Stimulated activated CD8-positive, alpha-beta memory T cell treated with anti-CD3 and anti-CD28 coated beads, Interleukin-12 subunit alpha, Interleukin-12 subunit beta, amount 100 ng/mL, for 24 hours (primary cell): Measurements from ENCODE around the gene TSPAN32.

Source experiments
- DNase-seq: peaks from one replicate; pipeline ENCODE4 v3.0.0-alpha.2; 2020; ENCODE audit errors: extremely low read depth

The TSPAN32 gene, protein sequence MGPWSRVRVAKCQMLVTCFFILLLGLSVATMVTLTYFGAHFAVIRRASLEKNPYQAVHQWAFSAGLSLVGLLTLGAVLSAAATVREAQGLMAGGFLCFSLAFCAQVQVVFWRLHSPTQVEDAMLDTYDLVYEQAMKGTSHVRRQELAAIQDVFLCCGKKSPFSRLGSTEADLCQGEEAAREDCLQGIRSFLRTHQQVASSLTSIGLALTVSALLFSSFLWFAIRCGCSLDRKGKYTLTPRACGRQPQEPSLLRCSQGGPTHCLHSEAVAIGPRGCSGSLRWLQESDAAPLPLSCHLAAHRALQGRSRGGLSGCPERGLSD

GRCh38 chr11:2301631-2302305 is at the start of gene TSPAN32, which contains the start of gene C11orf21:
TSPAN32 (plus strand) TSS chr11:2302013; CDS start chr11:2302150, 137 bp downstream.
C11orf21 (minus strand) TSS chr11:2301918; CDS start chr11:2301808, 110 bp downstream.
- DNase-seq: no peak

GRCh38 chr11:2252018-2252417 is 49.8 kb upstream of the TSPAN32 start:
- no peak for DNase-seq

DNA sequence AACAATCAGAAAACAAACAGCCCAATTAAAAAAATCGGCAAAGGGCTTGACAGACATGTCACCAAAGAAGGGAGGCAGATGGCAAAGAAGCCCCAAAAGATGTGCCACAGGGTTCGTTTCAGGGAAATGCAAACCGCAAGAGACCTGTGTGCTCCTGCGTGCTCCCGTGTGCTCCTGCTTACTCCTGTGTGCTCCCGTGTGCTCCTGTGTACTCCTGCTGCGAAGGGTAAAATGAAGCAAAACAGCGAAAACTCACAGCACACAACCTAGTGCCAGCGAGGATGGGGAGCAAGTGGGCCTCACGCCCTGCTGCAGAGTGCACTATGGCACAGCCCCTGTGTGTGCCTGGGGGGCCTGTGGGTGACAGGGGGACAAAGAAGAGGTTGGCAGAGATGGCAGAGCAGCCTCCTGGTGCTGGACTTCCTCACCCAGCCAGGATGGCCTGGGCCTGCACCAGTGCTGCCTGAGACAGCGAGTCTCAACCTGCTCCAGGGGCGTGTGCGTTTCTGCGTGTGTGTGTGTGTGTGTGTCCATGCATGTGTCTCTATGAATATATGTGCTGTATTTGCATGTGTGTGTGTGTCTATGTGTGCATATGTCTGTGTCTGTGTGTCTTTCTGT is 45.4 kb upstream of the TSPAN32 start:
- DNase-seq: no peak

DNA sequence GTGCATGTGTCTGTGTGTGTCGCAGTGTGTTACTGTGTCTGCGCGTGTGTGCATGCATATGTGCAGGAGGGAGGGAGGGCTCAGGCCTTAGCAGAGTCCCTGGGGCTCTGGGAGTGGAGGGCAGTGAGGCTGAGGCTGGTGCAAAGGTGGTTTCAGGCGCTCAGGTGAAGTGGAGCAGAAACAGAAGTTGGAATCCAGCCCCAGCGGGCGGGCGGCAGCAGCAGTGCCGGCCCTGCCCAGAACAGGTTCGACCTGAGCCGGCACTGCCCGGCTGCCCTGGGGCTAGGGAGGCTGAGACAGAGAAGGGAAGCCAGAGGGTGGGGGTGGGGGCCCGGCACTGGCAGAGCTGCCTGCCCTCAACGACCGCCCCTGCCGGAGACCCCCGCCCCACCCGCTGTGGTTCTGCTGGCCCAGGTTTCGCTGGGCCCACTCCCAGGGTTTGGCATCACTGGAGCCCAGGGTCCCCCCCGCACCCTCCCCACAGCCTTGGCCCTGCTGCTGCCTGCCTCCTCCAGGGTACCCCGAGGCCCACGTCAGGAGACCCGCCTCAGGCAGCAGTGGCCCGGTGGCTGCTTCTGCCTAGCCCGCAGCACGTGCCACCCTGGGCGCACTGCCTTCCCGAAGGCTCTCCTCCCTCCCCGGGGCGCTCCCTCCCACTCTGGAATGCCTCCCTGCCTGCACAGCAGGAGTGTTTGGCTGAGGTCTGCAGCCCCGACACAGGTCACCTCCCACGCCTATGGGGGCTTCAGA is 44.7 kb upstream of the TSPAN32 start:
- no peak for DNase-seq

DNA sequence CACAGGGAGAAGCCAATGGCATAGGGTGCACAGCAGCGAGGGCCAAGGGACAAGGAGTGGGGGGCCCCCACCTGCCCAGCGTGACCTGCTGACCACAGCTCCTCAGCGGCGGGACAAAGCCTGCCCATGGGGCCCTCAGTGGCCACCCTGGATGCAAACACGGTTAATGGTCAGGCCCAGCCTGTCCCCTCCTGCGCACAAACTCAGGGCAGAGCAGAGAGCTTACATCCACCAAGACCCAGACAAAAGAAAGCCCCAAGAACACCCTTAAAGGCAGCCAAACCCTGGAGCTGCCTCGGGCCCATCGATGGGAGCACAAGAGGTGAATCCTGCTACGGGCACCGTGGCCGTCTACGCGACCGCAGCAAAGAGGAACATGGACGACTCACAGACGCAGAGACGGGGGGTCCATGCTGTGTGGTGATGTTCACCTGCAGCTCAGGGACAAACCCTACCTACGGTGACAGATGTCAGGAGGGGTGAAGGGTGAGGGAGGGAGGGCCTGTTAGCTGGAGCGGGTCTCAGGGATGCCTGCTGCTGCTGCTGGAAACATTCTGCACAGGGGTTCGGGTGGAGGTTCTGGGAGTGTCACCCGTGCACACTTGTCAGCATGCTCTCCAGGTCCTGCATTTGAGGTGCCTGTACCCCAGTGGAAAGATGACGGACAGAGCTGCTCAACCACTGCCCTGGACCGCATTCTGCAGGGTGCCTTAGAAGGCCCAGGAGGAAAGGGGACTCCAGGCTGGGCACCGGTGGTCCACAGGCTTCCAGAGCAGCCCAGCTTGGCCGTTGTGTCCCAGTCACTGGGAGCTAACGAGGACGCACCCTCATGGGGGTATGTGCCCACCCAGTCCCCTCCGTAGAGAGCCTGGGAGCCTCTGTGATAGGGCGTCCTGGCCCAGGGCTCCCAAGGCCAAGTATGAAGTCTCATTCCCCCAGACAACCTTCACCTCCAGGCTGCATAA is 43.0 kb upstream of the TSPAN32 start:
- DNase-seq: no peak

DNA sequence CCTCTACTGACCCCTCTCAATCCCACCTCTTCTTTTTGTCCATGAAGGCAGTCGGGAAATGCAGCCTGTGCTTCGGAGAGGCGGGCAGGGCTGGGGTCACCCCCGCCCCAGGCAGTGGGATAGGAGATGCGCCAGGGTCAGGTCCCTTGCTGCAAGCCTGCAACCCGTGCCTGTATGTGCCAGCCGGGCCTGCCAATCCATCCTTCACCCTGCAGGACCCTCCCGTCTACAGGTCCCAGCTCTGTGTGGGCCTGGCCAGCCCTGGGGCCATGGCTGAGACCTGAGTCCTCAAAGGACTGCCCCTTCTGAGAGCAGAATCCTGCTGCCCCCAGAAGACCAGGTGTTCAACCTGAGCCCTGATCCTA is 42.4 kb upstream of the TSPAN32 start:
- DNase-seq: no peak

GRCh38 chr11:2259897-2260451 is 41.8 kb upstream of the TSPAN32 start:
- no peak for DNase-seq

- DNase-seq: no peak
Observed at GRCh38 chr11:2260491-2261364, 41.1 kb upstream of the TSPAN32 start.

DNA sequence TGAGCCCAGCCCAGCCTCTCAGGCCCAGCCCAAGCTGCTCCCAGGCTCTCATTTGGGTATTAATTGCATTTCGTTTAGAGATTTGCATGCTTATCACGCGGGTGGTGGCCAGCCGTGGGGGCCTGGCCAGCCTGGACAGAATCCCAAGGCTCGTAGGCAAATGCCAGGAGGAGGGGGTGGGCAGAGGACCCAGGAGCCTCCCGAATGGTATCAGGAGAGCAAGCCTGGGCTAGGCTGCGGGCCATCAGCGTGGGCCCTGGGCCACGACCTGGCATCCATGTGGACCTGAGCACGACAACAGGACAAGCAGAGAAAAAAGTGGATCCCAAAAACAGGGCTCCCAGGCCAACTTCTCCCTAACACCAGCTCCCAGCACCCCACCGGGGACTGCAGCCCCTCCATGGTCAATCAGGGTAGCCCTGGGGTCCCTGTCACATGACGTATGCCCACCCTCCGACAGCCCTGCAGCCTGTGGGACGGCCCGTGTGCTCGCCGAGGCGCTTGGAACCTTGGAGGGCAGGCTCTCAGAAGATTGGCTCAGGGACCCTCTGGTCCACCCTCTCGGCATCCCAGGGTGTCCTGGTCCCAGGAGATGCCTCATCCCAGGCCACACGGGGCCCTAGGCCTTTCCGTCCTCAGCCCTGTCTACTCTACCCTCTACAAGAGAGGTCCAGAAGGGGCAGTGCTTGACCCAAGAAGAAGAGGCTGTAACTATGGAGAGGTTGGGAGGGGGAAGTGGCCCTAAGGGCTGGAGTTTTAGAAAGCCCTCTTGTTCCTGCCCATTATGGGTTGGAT is 40.2 kb upstream of the TSPAN32 start:
- DNase-seq: no peak

GRCh38 chr11:2262301-2263070 is 39.3 kb upstream of the TSPAN32 start:
- no peak for DNase-seq

DNA sequence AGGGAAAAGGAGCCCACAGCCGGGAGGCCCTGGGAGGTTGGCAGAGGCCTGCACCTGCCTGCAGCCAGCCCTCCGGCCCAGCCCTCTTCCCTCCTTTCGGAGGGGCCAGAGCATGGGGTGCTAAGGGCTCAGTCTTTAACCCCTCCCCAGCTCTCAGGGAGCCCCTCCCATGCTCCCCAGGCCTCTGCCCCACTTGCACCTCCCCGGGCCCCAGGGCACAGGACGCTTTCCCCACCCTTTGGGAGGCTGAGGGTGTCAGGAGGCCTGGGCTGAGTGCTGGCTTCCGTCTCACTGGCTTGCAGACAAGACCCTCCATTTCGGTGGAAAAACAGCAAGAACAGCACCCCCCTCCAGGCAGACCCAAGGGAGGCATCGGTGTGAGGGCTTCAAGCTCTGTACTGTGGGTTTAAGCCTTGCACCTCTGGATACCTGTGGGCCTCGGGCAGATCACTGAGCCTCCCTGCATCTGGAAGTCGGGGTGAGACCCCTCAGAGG is 38.7 kb upstream of the TSPAN32 start:
- no peak for DNase-seq

DNA sequence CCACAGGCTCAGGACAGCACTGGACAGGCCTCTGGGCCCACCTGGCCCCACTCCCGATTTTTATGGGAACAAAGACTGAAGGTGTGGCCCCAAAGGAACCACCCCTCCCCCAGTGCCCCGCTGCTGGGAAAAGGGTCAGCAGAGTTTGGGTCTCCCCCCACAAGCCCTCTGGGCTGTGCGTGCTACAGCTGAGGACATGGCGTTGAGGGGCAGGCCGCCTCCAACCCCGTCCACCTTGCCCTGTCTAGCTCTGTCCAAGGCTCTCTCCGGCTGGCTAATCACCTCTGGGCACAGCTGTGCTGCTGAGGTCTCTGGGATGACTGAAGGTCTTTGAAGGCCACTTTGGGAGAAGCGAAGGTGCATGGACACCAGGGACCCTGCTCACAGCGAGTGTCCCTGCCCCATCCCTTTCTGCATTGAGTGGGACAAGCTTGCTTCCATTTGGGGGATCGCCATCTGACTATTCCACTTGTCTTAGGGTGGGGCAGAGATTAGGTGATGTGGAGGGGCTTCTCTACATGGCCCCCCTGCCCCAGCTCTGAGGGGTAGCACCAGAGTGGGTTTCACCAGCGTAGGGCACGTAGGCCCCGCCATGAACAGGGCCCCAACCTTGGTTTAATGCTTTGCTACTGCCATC is 38.0 kb upstream of the TSPAN32 start:
- DNase-seq: no peak

DNA sequence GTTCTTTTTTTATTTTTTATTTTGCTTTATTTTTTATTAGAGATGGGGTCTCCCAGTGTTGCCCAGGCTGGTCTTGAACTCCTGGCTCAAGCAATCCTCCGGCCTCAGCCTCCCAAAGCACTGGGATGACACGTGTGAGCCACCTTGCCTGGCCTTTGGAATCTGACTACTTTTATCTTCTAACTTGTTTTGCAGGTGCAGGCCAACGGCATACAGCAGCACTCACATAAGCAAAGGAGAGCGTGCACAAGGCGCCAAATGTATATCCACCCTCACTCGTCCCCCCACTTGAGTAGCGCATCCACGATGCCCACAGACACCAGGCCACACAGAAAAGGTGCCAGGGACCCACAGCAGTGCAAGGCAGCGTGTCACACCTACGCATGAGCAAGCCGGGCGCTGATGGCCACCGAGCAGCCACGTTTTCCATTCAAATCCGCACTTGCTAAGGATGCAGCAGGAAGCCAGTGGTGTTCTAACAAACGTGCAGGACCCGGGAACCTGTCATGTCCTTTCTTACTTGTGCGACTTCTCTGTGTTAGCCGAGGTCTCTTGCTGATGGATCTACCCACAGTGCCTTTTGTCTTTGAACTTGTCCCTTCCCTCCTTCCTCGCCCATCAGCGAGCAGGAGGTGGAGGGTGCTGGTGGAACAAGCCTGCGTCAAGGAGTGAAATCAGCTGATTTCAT is 37.3 kb upstream of the TSPAN32 start:
- no peak for DNase-seq

DNA sequence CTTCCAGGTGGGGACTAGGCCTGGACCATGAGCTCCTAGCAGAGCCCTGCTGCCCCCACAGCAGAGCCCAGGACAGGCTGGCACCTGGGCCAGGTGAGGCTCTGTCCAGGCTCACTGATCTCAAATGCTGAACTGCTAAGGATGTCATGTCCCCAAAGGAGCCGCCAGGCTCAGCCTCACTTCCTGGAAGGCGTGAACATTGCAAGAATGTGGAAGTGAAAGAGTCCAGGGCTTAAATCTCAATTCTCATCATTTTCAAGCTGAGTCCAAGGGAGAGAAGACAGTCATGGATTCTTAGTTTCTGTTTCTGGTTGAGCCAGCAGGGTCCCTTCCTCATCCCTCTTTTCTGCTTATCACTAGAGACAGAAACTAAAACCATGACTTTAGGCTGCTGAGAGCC is 36.4 kb upstream of the TSPAN32 start:
- no peak for DNase-seq

DNA sequence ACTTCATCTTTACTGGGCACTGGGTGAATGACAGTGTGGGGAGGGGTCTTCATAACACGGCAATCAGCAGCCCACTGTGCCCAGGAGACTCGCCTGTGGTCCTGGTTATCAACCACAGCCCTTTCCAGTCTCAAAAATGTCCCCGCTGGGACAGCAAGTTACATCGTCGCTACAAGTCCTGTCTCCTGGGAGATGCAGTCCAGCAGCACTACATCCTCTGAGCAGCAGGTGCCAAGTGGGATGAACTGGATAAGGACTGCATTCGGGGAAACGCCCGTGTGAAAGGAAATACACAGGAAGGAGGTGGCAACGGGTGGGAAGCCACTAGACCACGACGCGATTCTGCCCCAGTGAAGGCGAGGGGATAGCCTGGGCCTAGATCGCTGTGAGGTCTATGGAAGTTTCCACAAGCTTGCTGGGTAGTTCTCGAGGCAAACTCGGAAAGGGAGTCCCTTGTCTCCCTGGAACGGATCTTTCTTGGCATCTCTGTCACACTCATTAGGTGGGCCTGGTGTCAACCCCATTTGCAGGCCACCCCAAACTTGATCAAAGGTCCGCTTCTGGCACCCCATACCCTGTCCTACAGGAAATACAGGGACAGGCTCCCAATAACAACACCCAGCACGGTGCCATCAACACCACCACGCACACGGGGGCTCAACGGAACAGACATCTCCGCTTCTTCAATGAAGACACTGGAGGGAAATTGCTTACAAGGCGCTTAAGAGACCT is 35.8 kb upstream of the TSPAN32 start:
- DNase-seq: no peak
